ENCODE data around the gene GPX4.

GPX4 gene

DNA sequence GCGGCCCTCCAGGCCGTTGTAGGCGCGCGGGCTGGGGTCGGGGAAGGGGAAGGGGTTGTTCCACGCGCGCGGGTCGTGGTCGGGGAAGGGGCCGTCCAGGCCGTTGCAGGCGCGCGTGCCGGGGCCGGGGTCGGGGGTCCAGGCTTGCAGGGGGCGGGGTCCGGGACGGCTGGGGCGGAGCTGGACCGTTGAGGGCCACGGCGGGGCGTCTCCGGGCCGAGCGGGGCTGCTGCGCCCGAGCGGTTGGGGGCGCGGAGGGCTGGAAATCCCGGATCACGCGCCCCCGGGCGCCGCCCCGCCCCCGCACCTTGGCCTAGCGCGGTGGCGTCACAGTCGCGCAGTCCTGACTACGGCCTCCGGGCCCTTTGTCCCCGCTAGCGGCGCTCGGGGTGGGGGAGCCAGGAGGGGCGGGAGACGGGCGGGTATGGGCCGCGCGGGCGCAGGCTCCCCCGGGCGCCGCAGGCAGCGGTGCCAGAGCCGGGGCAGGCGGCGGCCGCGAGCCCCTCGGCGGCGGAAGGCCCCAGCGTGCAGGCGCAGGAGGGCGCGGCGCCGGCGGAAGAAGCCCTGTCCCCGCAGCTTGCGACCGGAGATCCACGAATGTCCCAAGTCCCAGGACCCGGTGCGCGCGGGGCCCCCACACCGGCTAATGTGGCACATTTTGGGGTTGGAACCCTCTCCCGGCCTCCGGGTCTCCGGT, 665 bp downstream of the GPX4 start:
- Histone ChIP-seq H4K20me1 (ENCODE audit: insufficient read depth, low read length, poor library complexity, severe bottlenecking) (peaks cover 21% of the 10 kb centered on the region), H3K4me1 (ENCODE audit: insufficient read depth, low read length, poor library complexity, severe bottlenecking) (peaks cover 20% of the 10 kb centered on the region), H3K4me3 (ENCODE audit: low read length, poor library complexity, severe bottlenecking) (peak overlapping the region; percentile 82), H3K79me2 (ENCODE audit: insufficient read depth, low read length) (peaks cover 21% of the 10 kb centered on the region), H3K9me2 (replicated peaks; ENCODE audit: low read depth, low read length) (no peaks in the 10 kb centered on the region), H3K9ac (ENCODE audit: low read depth, low read length, poor library complexity, severe bottlenecking) (peak overlapping the region; percentile 90), H3K27me3 (ENCODE audit: insufficient read depth, low read length, poor library complexity, severe bottlenecking) (no peaks in the 10 kb centered on the region), H3K4me2 (ENCODE audit: low read depth, low read length, poor library complexity, severe bottlenecking) (peak overlapping the region; percentile 98), H3F3A (ENCODE audit: low read depth) (no peaks in the 10 kb centered on the region), H3K36me3 (ENCODE audit: insufficient read depth, low read length) (peaks cover 10% of the 10 kb centered on the region; the same call in 1 of the 2 replicates), H3K9me3 (ENCODE audit: insufficient read depth, low read depth, low read length) (no peaks in the 10 kb centered on the region), H2AFZ (ENCODE audit: low read length) (peak overlapping the region; percentile 81; the same call in 1 of the 2 replicates)
- TF ChIP-seq EZH2phosphoT487 (IDR thresholded peaks at IDR 0.05; ENCODE audit: borderline replicate concordance), result no peak
- TF ChIP-seq, protein P1, sequence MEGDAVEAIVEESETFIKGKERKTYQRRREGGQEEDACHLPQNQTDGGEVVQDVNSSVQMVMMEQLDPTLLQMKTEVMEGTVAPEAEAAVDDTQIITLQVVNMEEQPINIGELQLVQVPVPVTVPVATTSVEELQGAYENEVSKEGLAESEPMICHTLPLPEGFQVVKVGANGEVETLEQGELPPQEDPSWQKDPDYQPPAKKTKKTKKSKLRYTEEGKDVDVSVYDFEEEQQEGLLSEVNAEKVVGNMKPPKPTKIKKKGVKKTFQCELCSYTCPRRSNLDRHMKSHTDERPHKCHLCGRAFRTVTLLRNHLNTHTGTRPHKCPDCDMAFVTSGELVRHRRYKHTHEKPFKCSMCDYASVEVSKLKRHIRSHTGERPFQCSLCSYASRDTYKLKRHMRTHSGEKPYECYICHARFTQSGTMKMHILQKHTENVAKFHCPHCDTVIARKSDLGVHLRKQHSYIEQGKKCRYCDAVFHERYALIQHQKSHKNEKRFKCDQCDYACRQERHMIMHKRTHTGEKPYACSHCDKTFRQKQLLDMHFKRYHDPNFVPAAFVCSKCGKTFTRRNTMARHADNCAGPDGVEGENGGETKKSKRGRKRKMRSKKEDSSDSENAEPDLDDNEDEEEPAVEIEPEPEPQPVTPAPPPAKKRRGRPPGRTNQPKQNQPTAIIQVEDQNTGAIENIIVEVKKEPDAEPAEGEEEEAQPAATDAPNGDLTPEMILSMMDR (conservative IDR thresholded peaks at IDR 0.05; ENCODE audit: low read length), result no peak

DNA sequence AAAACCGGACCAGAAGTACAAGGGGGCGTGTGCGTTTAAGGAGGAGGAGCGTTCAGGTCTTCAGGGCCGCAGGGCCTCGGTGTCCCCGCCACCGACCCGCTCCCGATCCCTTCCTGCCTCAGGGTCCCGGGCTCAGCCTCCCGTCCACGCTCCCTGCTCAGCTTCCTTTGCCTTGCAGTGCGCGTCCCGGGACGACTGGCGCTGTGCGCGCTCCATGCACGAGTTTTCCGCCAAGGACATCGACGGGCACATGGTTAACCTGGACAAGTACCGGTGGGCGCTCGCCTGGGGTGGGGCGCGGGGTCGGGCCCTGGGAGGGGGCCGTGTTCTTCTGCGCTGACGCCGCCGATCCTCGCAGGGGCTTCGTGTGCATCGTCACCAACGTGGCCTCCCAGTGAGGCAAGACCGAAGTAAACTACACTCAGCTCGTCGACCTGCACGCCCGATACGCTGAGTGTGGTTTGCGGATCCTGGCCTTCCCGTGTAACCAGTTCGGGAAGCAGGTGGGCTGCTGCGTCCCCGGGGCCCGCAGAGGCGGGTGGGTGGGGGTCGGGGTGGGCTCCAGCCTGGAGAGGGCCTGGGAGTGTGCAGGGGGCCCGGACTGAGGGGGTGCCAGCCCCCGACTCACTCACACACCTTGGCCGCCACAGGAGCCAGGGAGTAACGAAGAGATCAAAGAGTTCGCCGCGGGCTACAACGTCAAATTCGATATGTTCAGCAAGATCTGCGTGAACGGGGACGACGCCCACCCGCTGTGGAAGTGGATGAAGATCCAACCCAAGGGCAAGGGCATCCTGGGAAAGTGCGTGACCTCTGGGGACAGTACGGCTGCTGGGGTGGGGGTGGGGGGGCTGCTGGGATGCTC, 1.4 kb downstream of the GPX4 start:
- H3K9me2 ChIP-seq (replicated peaks; ENCODE audit: low read depth, low read length), result no peaks in the 10 kb centered on the region
- peaks cover 21% of the 10 kb centered on the region for H3K79me2 ChIP-seq (ENCODE audit: insufficient read depth, low read length)
- no peaks in the 10 kb centered on the region for H3K9me3 ChIP-seq (ENCODE audit: insufficient read depth, low read depth, low read length)
- H2AFZ ChIP-seq (ENCODE audit: low read length), result no peak overlapping the region
- peak overlapping the region; percentile 82 for H3K4me3 ChIP-seq (ENCODE audit: low read length, poor library complexity, severe bottlenecking)
- H3K27me3 ChIP-seq (ENCODE audit: insufficient read depth, low read length, poor library complexity, severe bottlenecking), result no peaks in the 10 kb centered on the region
- peaks cover 21% of the 10 kb centered on the region for H4K20me1 ChIP-seq (ENCODE audit: insufficient read depth, low read length, poor library complexity, severe bottlenecking)
- H3K4me2 ChIP-seq (ENCODE audit: low read depth, low read length, poor library complexity, severe bottlenecking), result peak overlapping the region; percentile 98
- H3K4me1 ChIP-seq (ENCODE audit: insufficient read depth, low read length, poor library complexity, severe bottlenecking), result peaks cover 20% of the 10 kb centered on the region
- no peaks in the 10 kb centered on the region for H3F3A ChIP-seq (ENCODE audit: low read depth)
- peak overlapping the region; percentile 90 for H3K9ac ChIP-seq (ENCODE audit: low read depth, low read length, poor library complexity, severe bottlenecking)
- H3K36me3 ChIP-seq (ENCODE audit: insufficient read depth, low read length), result peaks cover 10% of the 10 kb centered on the region; the same call in 1 of the 2 replicates
- no peak for TF ChIP-seq EZH2phosphoT487 (IDR thresholded peaks at IDR 0.05; ENCODE audit: borderline replicate concordance)
- TF ChIP-seq, protein P1 (conservative IDR thresholded peaks at IDR 0.05; ENCODE audit: low read length), result no peak

DNA sequence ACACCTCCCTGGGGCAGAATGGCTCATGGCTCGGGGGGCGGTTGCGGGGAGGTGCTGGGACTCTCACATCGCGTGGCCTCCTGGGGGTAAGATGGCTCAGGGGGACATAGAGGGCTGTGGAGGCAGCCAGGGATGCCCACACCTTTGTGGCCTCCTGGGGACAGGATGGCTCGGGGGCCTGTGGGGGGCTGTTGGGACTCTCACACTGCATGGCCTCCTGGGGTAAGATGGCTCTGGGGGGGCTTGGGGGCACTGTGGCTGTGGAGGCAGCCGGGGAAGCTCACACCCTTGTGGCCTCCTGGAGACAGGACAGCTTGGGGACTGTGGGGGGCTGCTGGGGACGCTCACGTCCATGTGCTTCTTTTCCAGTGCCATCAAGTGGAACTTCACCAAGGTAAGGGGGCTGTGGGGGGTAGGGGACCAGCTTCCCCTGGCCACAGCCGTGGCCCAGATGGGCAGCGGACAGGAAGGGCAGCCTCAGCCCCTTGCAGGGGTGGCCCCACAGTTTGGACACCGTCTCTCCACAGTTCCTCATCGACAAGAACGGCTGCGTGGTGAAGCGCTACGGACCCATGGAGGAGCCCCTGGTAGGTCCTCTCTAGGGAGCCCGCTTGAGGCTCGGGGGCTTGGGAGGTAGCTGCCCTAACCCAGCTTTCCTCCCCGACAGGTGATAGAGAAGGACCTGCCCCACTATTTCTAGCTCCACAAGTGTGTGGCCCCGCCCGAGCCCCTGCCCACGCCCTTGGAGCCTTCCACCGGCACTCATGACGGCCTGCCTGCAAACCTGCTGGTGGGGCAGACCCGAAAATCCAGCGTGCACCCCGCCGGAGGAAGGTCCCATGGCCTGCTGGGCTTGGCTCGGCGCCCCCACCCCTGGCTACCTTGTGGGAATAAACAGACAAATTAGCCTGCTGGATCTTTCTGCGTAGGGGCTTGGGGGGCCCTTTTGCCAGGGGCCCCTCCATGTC, 2.4 kb downstream of the GPX4 start:
- Histone ChIP-seq H3F3A (ENCODE audit: low read depth) (no peaks in the 10 kb centered on the region), H3K79me2 (ENCODE audit: insufficient read depth, low read length) (peaks cover 21% of the 10 kb centered on the region), H3K9ac (ENCODE audit: low read depth, low read length, poor library complexity, severe bottlenecking) (peak overlapping the region; percentile 90), H3K4me1 (ENCODE audit: insufficient read depth, low read length, poor library complexity, severe bottlenecking) (peaks cover 20% of the 10 kb centered on the region), H2AFZ (ENCODE audit: low read length) (no peak overlapping the region), H3K4me2 (ENCODE audit: low read depth, low read length, poor library complexity, severe bottlenecking) (peak overlapping the region; percentile 98), H3K4me3 (ENCODE audit: low read length, poor library complexity, severe bottlenecking) (peak overlapping the region; percentile 82), H3K9me2 (replicated peaks; ENCODE audit: low read depth, low read length) (no peaks in the 10 kb centered on the region), H3K36me3 (ENCODE audit: insufficient read depth, low read length) (peaks cover 10% of the 10 kb centered on the region; the same call in 1 of the 2 replicates), H4K20me1 (ENCODE audit: insufficient read depth, low read length, poor library complexity, severe bottlenecking) (peaks cover 21% of the 10 kb centered on the region), H3K9me3 (ENCODE audit: insufficient read depth, low read depth, low read length) (no peaks in the 10 kb centered on the region), H3K27me3 (ENCODE audit: insufficient read depth, low read length, poor library complexity, severe bottlenecking) (no peaks in the 10 kb centered on the region)
- no peak for TF ChIP-seq EZH2phosphoT487 (IDR thresholded peaks at IDR 0.05; ENCODE audit: borderline replicate concordance)
- TF ChIP-seq, protein P1 (conservative IDR thresholded peaks at IDR 0.05; ENCODE audit: low read length), result no peak
